DOHH2 (cell line): Measurements from ENCODE around the gene RELN.
"Not testable (repeated sequence)": the region's sequence is repeated elsewhere in the genome, so short reads cannot be mapped to it uniquely, and the experiment has no call there.

ENCODE experiments used
- H3F3A ChIP-seq: fragments of 200-600 bp; sonication (generic), shearing (Covaris generic); 2 replicates; pipeline ENCODE4 v1.6.0; 2016; ENCODE audit warnings: antibody characterized with exemption, mild to moderate bottlenecking; ENCODE audit not compliant: control insufficient read depth, insufficient read depth
- H3K27ac ChIP-seq: fragments of 200-600 bp; sonication (generic); 2 replicates; pipeline ENCODE4 v1.5.1; 2014; ENCODE audit warnings: low read depth, mild to moderate bottlenecking, low read length, moderate library complexity
- H3K27me3 ChIP-seq: fragments of 200-600 bp; sonication (generic); 2 replicates; pipeline ENCODE4 v1.6.1; 2014; ENCODE audit warnings: mild to moderate bottlenecking, low read length, mixed read lengths; ENCODE audit not compliant: control insufficient read depth
- H3K36me3 ChIP-seq: fragments of 200-600 bp; sonication (generic); 2 replicates; pipeline ENCODE4 v1.6.1; 2014; ENCODE audit warnings: mild to moderate bottlenecking, low read length, moderate library complexity, mixed read lengths; ENCODE audit not compliant: control insufficient read depth
- H3K4me1 ChIP-seq: fragments of 200-600 bp; sonication (generic); 2 replicates; pipeline ENCODE4 v1.6.1; 2014; ENCODE audit warnings: mild to moderate bottlenecking, low read length, mixed read lengths; ENCODE audit not compliant: control insufficient read depth
- H3K4me2 ChIP-seq: fragments of 200-600 bp; sonication (generic); 2 replicates; pipeline ENCODE4 v1.6.0; 2014; ENCODE audit warnings: mild to moderate bottlenecking, low read length, moderate library complexity
- H3K4me3 ChIP-seq: fragments of 200-600 bp; sonication (generic); 2 replicates; pipeline ENCODE4 v1.5.1; 2014; ENCODE audit warnings: mild to moderate bottlenecking, low read length, mixed read lengths
- H3K79me2 ChIP-seq: fragments of 200-600 bp; sonication (generic); 2 replicates; pipeline ENCODE4 v1.6.1; 2014; ENCODE audit warnings: mild to moderate bottlenecking, low read length, mixed read lengths; ENCODE audit not compliant: control insufficient read depth
- H3K9me2 ChIP-seq: fragments of 200-600 bp; sonication (generic); replicated peaks from 2 replicates; pipeline ENCODE4 v1.6.1; 2014; ENCODE audit warnings: mild to moderate bottlenecking, low read length, mixed read lengths; ENCODE audit not compliant: control insufficient read depth
- H3K9me3 ChIP-seq: fragments of 200-600 bp; sonication (generic); 2 replicates; pipeline ENCODE4 v1.6.1; 2014; ENCODE audit warnings: antibody characterized with exemption, low read length, mixed read lengths; ENCODE audit not compliant: control insufficient read depth, insufficient read depth
- H4K20me1 ChIP-seq: fragments of 200-600 bp; sonication (generic); 2 replicates; pipeline ENCODE4 v1.6.0; 2014; ENCODE audit warnings: low read depth, mild to moderate bottlenecking, antibody characterized with exemption, low read length, moderate library complexity; ENCODE audit not compliant: control insufficient read depth, insufficient read depth
- CTCF ChIP-seq: fragments of 200-600 bp; sonication (generic); IDR thresholded peaks from one replicate; pipeline ENCODE4 v1.5.1; 2014; ENCODE audit warnings: antibody characterized with exemption, mild to moderate bottlenecking, low read depth, low read length; ENCODE audit not compliant: poor library complexity, severe bottlenecking
- EZH2phosphoT487 ChIP-seq: fragments of 200-600 bp; sonication (generic); IDR thresholded peaks from 2 replicates; pipeline ENCODE4 v1.6.1; 2017; ENCODE audit warnings: borderline replicate concordance, mild to moderate bottlenecking, antibody characterized with exemption, low read length, moderate library complexity, mixed read lengths

The RELN gene

DNA sequence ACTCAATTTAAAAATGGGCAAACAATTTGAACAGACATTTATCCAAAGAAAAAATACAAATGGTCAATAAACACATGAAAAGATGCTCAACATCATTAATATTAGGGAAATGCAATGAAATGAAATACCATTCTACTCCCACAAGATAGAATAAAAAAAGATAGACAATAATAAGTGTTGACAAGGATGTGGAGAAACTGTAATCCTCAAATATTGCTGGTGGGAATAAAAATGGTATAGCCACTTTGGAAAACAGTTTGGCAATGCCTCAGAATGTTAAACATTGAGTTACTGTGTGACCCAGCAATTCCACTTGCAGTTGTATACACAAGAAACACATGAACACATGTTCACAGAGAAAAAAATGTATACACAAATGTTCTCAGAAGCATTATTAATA, 197.6 kb downstream of the RELN start:
- no peaks in the 10 kb centered on the region for H3K27me3 ChIP-seq

GRCh38 chr7:103787041-103787440, 202.4 kb downstream of the RELN start:
- H3K36me3 ChIP-seq, H3K4me3 ChIP-seq, H3K79me2 ChIP-seq, H3K9me3 ChIP-seq, H3K9me2 ChIP-seq, H3F3A ChIP-seq, H3K27me3 ChIP-seq, H3K4me2 ChIP-seq, H3K27ac ChIP-seq, H3K4me1 ChIP-seq, H4K20me1 ChIP-seq: not testable (repeated sequence)

More for the DNA sequence above, 197.6 kb downstream of the RELN start:
- no peak for TF ChIP-seq EZH2phosphoT487
- no peak for TF ChIP-seq CTCF
- H3K27ac ChIP-seq: no peak overlapping the region
- H3K4me1 ChIP-seq: no peaks in the 10 kb centered on the region
- H3K9me3 ChIP-seq: peaks cover 3% of the 10 kb centered on the region; the same call in 1 of the 2 replicates
- no peak overlapping the region for H3K4me3 ChIP-seq
- no peak overlapping the region for H3K4me2 ChIP-seq
- H3K79me2 ChIP-seq: no peaks in the 10 kb centered on the region
- H3K36me3 ChIP-seq: no peaks in the 10 kb centered on the region
- no peaks in the 10 kb centered on the region for H4K20me1 ChIP-seq
- no peaks in the 10 kb centered on the region for H3F3A ChIP-seq
- no peaks in the 10 kb centered on the region for H3K9me2 ChIP-seq

DNA sequence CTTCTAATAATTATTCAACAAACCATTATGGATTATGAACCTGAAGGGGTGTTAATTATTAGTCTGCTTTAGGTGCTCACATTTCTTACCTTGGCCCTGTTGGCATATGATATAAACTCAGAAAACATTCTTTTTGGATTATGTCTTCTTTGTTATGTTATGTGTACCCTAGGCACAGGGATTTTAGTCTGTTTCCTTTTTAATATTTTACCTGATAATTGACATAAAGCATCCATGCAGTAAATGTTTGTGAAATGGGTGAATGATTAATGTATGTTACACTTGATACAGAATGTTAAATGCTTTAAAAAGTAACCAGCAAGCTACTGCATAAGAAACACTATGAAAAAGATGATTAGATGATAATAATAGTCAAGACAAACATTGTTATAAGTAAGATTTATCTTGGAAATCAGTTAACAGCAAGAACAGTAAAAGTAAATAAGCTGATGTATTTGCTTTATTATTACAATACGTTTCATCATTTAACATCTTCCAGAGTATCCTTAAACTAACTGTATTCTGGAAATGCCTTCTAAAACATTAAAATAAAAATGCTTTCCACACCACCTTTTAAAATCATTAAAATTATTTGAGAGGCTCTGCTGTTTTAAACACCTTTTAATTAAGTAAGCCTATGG, 204.7 kb downstream of the RELN start:
- H4K20me1 ChIP-seq: no peaks in the 10 kb centered on the region
- H3K27me3 ChIP-seq: no peaks in the 10 kb centered on the region
- no peak overlapping the region for H3K4me2 ChIP-seq
- no peaks in the 10 kb centered on the region for H3K9me3 ChIP-seq
- no peaks in the 10 kb centered on the region for H3K4me1 ChIP-seq
- H3F3A ChIP-seq: no peaks in the 10 kb centered on the region
- H3K36me3 ChIP-seq: no peaks in the 10 kb centered on the region
- no peaks in the 10 kb centered on the region for H3K79me2 ChIP-seq
- no peak overlapping the region for H3K4me3 ChIP-seq
- no peak overlapping the region for H3K27ac ChIP-seq
- no peaks in the 10 kb centered on the region for H3K9me2 ChIP-seq
- TF ChIP-seq EZH2phosphoT487: no peak
- TF ChIP-seq CTCF: no peak

DNA sequence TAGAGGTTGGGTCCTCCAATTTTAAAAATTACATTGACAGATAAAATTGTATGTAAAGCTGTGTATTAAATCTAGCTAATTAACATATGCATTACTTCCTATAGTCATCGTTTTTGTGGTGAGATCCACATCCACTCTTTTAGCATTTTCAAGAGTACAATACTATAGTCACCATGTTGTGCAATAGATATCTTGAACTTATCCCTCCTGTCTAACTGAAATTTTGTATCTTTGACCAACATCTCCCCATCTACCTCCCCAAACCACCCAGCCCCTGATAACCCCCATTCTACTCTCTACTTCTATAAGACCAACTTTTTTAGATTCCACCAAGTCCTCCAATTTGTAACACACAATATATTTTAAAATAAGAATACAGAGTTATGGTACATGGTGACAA, 208.0 kb downstream of the RELN start:
- Histone ChIP-seq H3K9me2 (no peaks in the 10 kb centered on the region), H3K4me2 (no peak overlapping the region), H3F3A (no peaks in the 10 kb centered on the region), H3K9me3 (no peaks in the 10 kb centered on the region), H3K4me3 (no peak overlapping the region), H4K20me1 (no peaks in the 10 kb centered on the region), H3K27me3 (no peaks in the 10 kb centered on the region), H3K4me1 (no peaks in the 10 kb centered on the region), H3K36me3 (no peaks in the 10 kb centered on the region), H3K27ac (no peak overlapping the region), H3K79me2 (no peaks in the 10 kb centered on the region)
- TF ChIP-seq CTCF (no peak), EZH2phosphoT487 (no peak)

- H3K79me2 ChIP-seq, H3K27ac ChIP-seq, H3K4me2 ChIP-seq, H3K4me3 ChIP-seq, H3K36me3 ChIP-seq, H3K9me3 ChIP-seq, H3F3A ChIP-seq, H3K4me1 ChIP-seq, H3K9me2 ChIP-seq, H4K20me1 ChIP-seq, H3K27me3 ChIP-seq: not testable (repeated sequence)
Measured at GRCh38 chr7:103780561-103780960, 208.9 kb downstream of the RELN start.
